Ascending aorta (tissue), 2 donors: Measurements from ENCODE around the gene ACP6. TPM values are rescaled to one million over a fixed set of nuclear protein-coding genes. Genes with fewer than 3 reads are reported as not detected.

Experiments used
- DNase-seq, 2 donors: peaks; one replicate each; pipeline ENCODE4 v3.0.0-alpha.2; 2019; ENCODE audit warnings: low spot score in 2 of 2
- H3K27ac ChIP-seq, 2 donors: fragments of 200-600 bp; sonication (generic); one replicate each; pipeline ENCODE4 v1.5.1; 2016 to 2017; ENCODE audit warnings: mild to moderate bottlenecking in 1 of 2
- H3K27me3 ChIP-seq: fragments of 200-600 bp; sonication (generic); one replicate; pipeline ENCODE4 v1.5.1; 2017
- H3K36me3 ChIP-seq, 2 donors: fragments of 200-600 bp; sonication (generic); one replicate each; pipeline ENCODE4 v1.5.1; 2016
- H3K4me1 ChIP-seq, 2 donors: fragments of 200-600 bp; sonication (generic); one replicate each; pipeline ENCODE4 v1.5.1; 2016 to 2017; ENCODE audit warnings: mild to moderate bottlenecking in 1 of 2
- H3K4me3 ChIP-seq, 2 donors: fragments of 200-600 bp; sonication (generic); one replicate each; pipeline ENCODE4 v1.5.1; 2016 to 2017; ENCODE audit warnings: mild to moderate bottlenecking in 1 of 2
- H3K9me3 ChIP-seq, 2 donors: fragments of 200-600 bp; sonication (generic); one replicate each; pipeline ENCODE4 v1.5.1; 2016
- CTCF ChIP-seq, 3 experiments: fragments of 200-600 bp in 2 of 3; fragments of 450-650 bp in 1 of 3; sonication (generic) in 2 of 3; IDR thresholded peaks; one replicate each; pipeline ENCODE4 v1.5.1; 2016 to 2019; ENCODE audit warnings: antibody characterized with exemption in 3 of 3, mild to moderate bottlenecking in 1 of 3, moderate library complexity in 1 of 3
- intact Hi-C: fragments of 100-400 bp; cut with DNase I; formaldehyde crosslinking; loops from one replicate; pipeline ENCODE4 v1.15.1; 2023
- total RNA-seq: library from RNA; depleted of rRNA; stranded (reverse); fragments of >200 nt; gene quantifications from one replicate; pipeline ENCODE4 v1.1.0, GENCODE V29; 2016

Gene ACP6
- total RNA-seq, 1 donor from 2014 or later, result 7.5 TPM

- no peaks in the 10 kb centered on the region for H3K27me3 ChIP-seq
- intact Hi-C loops, result no loop called here
- no peaks in the 10 kb centered on the region for H3K9me3 ChIP-seq
- no peaks in the 10 kb centered on the region for H3K4me1 ChIP-seq
- no peak for TF ChIP-seq CTCF (IDR thresholded peaks at IDR 0.05)
- no peak overlapping the region for H3K27ac ChIP-seq
- H3K4me3 ChIP-seq, result no peak overlapping the region
- DNase-seq, result no peak
- H3K36me3 ChIP-seq, result peaks cover 38 to 56% of the 10 kb centered on the region in 2 donors
Observed at GRCh38 chr1:147647796-147648633, 22.3 kb downstream of the ACP6 start.

- Histone ChIP-seq H3K27me3 (no peaks in the 10 kb centered on the region), H3K36me3 (peaks cover 13 to 30% of the 10 kb centered on the region in 2 donors), H3K9me3 (no peaks in the 10 kb centered on the region), H3K27ac (no peak overlapping the region), H3K4me1 (no peaks in the 10 kb centered on the region), H3K4me3 (no peak overlapping the region)
- no peak for TF ChIP-seq CTCF (IDR thresholded peaks at IDR 0.05)
- intact Hi-C loops, result loop anchor here (5.0 kb wide), 1 partner anchor 372 kb away; no protein-coding TSS in a partner anchor
- no peak for DNase-seq
Observed at GRCh38 chr1:147643974-147644373, 26.4 kb downstream of the ACP6 start.

GRCh38 chr1:147641695-147642592 lies 28.4 kb downstream of the ACP6 start:
- Histone ChIP-seq H3K9me3 (no peaks in the 10 kb centered on the region), H3K27ac (no peak overlapping the region), H3K4me3 (peak overlapping the region in 1 of 2 donors; percentile 1), H3K4me1 (no peaks in the 10 kb centered on the region), H3K36me3 (peaks cover 4 to 13% of the 10 kb centered on the region in 2 donors), H3K27me3 (no peaks in the 10 kb centered on the region)
- peak; percentile 49 to 85 (median 70) for TF ChIP-seq CTCF (IDR thresholded peaks at IDR 0.05)
- DNase-seq, result no peak
- intact Hi-C loops, result loop anchor here (1.0 to 5.0 kb wide), 3 partner anchors 147 to 370 kb away; no protein-coding TSS in a partner anchor

GRCh38 chr1:147641291-147641690 lies 29.0 kb downstream of the ACP6 start:
- H3K27me3 ChIP-seq, result no peaks in the 10 kb centered on the region
- H3K4me3 ChIP-seq, result no peak overlapping the region
- intact Hi-C loops, result loop anchor here (2.0 to 5.0 kb wide), 2 partner anchors 252 to 369 kb away; no protein-coding TSS in a partner anchor
- no peak for DNase-seq
- H3K9me3 ChIP-seq, result no peaks in the 10 kb centered on the region
- no peak for TF ChIP-seq CTCF (IDR thresholded peaks at IDR 0.05)
- H3K36me3 ChIP-seq, result peaks cover 4 to 13% of the 10 kb centered on the region in 2 donors
- H3K4me1 ChIP-seq, result no peaks in the 10 kb centered on the region
- H3K27ac ChIP-seq, result no peak overlapping the region

- intact Hi-C loops, result loop anchor here (2.0 to 5.0 kb wide), 2 partner anchors 252 to 368 kb away; no protein-coding TSS in a partner anchor
- DNase-seq, result peak in 1 of 2 donors; percentile 71
Observed at GRCh38 chr1:147640553-147641165, 29.7 kb downstream of the ACP6 start.

More at GRCh38 chr1:147640553-147641165, 29.7 kb downstream of the ACP6 start:
- Histone ChIP-seq H3K36me3 (peaks cover 4 to 17% of the 10 kb centered on the region in 2 donors), H3K27ac (no peak overlapping the region), H3K27me3 (no peaks in the 10 kb centered on the region), H3K4me3 (no peak overlapping the region), H3K4me1 (no peaks in the 10 kb centered on the region), H3K9me3 (no peaks in the 10 kb centered on the region)
- peak; percentile 16 to 58 (median 57) for TF ChIP-seq CTCF (IDR thresholded peaks at IDR 0.05)
